Regular cardiac myocyte (primary cell): ENCODE results near the gene NUDT4. TPM values are rescaled to one million over a fixed set of nuclear protein-coding genes. Genes with fewer than 3 reads are reported as not detected.

Experiments
- total RNA-seq: library from RNA; depleted of rRNA; stranded (reverse); fragments of >200 nt; gene quantifications from 2 replicates; pipeline ENCODE4 v1.2.3, GENCODE V29; 2014

NUDT4 gene
- 54.1 and 102 TPM in 2 replicates for total RNA-seq

DNA sequence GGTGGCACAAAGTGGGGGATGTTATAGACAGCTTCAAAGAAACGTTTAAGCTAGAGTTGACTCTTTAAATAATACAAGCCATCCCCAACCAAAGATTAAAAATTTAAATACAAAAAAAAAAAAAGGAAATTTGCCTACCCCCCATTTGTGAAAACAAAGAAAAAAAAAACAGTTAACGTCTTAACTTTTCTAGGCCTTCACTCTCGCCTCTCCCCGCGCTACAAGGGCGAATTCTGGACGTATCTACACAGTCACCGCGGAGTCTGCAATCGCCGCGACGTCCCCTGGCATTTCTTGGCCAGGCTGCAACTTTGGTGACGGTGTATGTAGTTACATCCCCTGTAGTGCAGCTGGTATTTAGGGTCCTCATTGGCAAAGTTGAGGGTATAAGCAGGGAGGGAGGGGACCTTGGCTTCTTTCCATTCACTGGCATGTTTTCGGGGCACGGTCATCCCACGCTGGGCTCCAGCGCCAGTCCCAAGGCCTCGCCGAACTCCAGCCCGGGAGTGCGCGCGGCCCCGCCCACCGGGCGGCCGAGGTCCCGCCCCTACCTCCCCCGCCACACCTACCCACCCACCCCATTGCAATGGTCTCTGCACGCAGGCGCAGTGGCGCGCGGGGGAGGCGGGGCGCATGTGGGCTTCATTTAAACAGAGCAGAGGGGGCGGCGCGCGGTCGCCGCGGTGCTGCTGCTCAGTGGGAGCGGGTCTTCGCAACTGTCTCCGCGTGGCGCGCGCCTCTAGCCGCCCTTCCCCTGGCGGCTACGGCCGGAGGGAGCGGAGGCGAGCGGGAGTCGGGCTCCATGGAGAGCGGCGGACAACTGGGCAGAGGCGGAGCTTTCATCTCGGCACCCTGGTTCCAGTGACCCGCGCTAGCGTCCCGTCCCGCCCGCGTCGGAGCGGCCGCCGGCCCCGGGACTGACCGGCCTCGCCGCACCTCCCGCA lies at the start of gene NUDT4:
TSS of gene NUDT4 (plus strand) at position 674 of the 944 bp plus-strand sequence. CDS start 398 bp downstream, outside the sequence.

DNA sequence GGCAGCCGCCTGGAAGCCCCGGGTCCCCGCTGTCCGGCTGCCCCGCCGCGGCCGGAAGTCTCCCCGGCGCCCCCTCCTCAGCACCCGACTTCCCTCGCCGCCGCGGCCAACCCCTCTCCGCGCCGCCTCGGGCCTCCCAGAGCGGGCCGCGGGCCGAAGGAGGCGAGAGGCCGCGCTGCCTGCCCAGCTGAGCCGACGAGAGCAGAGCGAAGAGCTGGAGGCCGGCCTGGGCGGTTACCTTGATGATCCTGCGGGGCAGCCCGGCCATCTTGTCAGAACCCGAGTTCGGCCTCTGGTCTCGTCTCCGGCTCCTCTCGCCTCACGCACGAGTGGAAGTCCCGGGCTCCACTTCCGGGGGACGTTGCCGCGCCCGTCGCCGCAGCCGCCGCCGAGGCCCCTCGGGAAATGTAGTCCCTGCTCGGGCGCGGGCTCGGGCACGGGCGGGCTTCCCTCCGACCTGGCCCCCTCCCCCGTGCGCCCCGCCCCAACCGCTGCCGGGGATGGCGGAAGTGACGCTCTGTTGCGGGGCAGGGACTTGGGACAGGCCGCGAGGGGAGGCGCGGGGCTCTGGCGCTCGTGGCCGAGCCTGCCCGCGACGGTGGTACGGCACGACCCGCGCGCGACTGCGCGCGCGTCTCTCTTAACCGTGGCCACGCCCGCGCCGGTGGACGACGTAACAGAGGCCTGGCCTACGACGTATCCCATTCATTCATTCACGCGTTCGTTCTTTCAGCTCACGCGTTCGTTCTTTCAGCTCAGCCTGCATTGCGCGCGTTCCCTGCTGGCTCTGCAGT lies 64.1 kb downstream of the NUDT4 start, which contains the start of gene UBE2N:
TSS of gene UBE2N (minus strand) at position 331 of the 794 bp plus-strand sequence. CDS start at position 268, 63 bp downstream.

Other genes with a start within 250 kb of the NUDT4 start
- 48.2 and 91.6 TPM in 2 replicates for gene UBE2N, start 64.0 kb downstream of the NUDT4 start, total RNA-seq
- gene MRPL42, start 89.6 kb downstream of the NUDT4 start, total RNA-seq = 67.4 and 87.2 TPM in 2 replicates
- 10.2 and 31.3 TPM in 2 replicates for gene SOCS2, start 194.8 kb downstream of the NUDT4 start, total RNA-seq